MCF 10A (cell line): ENCODE results near the gene CSPG5. TPM values are rescaled to one million over a fixed set of nuclear protein-coding genes. Genes with fewer than 3 reads are reported as not detected.

Source experiments
- BruUV-seq: library from RNA; stranded (reverse); fragments of 400-500 nt; replicated peaks from 2 replicates; lab custom pipeline; 2021; lab: Mats Ljungman, UMichigan
- CTCF ChIA-PET: fragments of 300-600 bp; sonication (Branson Sonifier 250); formaldehyde crosslinking; extraction: SDS; loops from one replicate; lab custom pipeline; 2021; ENCODE audit warnings: antibody characterized with exemption, inconsistent platforms; lab: Yijun Ruan, JAX
- POLR2A ChIA-PET: fragments of 300-600, 350-650 bp; sonication (Branson Sonifier 250); formaldehyde crosslinking; extraction: SDS; loops from one replicate; lab custom pipeline; 2020; ENCODE audit warnings: antibody characterized with exemption, inconsistent platforms; lab: Yijun Ruan, JAX
- DNase-seq: peaks from one replicate; pipeline ENCODE4 v3.0.0-alpha.2; 2018; ENCODE audit not compliant: unreplicated experiment
- H3K27ac Mint-ChIP-seq: one replicate; pipeline ENCODE4 v1.8.0; 2022; ENCODE audit warnings: mild to moderate bottlenecking, low read depth, mixed read lengths; ENCODE audit not compliant: unreplicated experiment
- H3K27me3 Mint-ChIP-seq: one replicate; pipeline ENCODE4 v1.8.0; 2022; ENCODE audit warnings: mixed read lengths; ENCODE audit not compliant: insufficient read depth, unreplicated experiment
- H3K36me3 Mint-ChIP-seq: one replicate; pipeline ENCODE4 v1.8.0; 2022; ENCODE audit warnings: mild to moderate bottlenecking, moderate library complexity, mixed read lengths; ENCODE audit not compliant: insufficient read depth, unreplicated experiment
- H3K4me1 Mint-ChIP-seq: one replicate; pipeline ENCODE4 v1.8.0; 2022; ENCODE audit warnings: mixed read lengths; ENCODE audit not compliant: insufficient read depth, unreplicated experiment
- H3K4me3 Mint-ChIP-seq: one replicate; pipeline ENCODE4 v1.8.0; 2022; ENCODE audit warnings: mild to moderate bottlenecking, moderate library complexity, mixed read lengths; ENCODE audit not compliant: unreplicated experiment
- H3K9me3 Mint-ChIP-seq: one replicate; pipeline ENCODE4 v1.8.0; 2022; ENCODE audit warnings: mixed read lengths; ENCODE audit not compliant: unreplicated experiment
- CTCF ChIP-seq: fragments of 200-600 bp; IDR thresholded peaks from one replicate; pipeline ENCODE4 v1.8.0; 2022; ENCODE audit warnings: antibody characterized with exemption, mild to moderate bottlenecking; ENCODE audit not compliant: unreplicated experiment
- intact Hi-C: fragments of 100-400 bp; cut with micrococcal nuclease; formaldehyde crosslinking; loops from 2 replicates; pipeline ENCODE4 v1.14.1; 2022
- total RNA-seq: library from RNA; stranded (reverse); gene quantifications from 2 replicates; pipeline ENCODE4 v1.2.3, GENCODE V29; 2022

Gene CSPG5
- total RNA-seq, 1 experiment from 2014 or later: 0.44 TPM

- Mint-ChIP-seq H3K36me3 (peaks cover 56% of the 10 kb centered on the region), H3K27ac (no peak overlapping the region), H3K4me3 (no peak overlapping the region), H3K27me3 (no peaks in the 10 kb centered on the region), H3K9me3 (no peaks in the 10 kb centered on the region), H3K4me1 (no peaks in the 10 kb centered on the region)
- CTCF ChIA-PET: no interaction called here
- no TSS peak for BruUV-seq
- POLR2A ChIA-PET: interaction anchor here (0.8 kb wide), 1 partner anchor 33 kb away, joined by 3 read pairs; no protein-coding TSS in a partner anchor
- intact Hi-C loops: no loop called here
- DNase-seq: no peak
- TF ChIP-seq CTCF: no peak
Observed at GRCh38 chr3:47588587-47588986, 9.9 kb upstream of the CSPG5 start.

- no peak for DNase-seq
- intact Hi-C loops: no loop called here
- no peak for TF ChIP-seq CTCF
- Mint-ChIP-seq H3K27me3 (no peaks in the 10 kb centered on the region), H3K4me1 (no peaks in the 10 kb centered on the region), H3K9me3 (no peaks in the 10 kb centered on the region), H3K27ac (no peak overlapping the region), H3K4me3 (no peak overlapping the region), H3K36me3 (peaks cover 51% of the 10 kb centered on the region)
- BruUV-seq: no TSS peak
- ChIA-PET POLR2A (no interaction called here), CTCF (interaction anchor here (0.6 kb wide), 1 partner anchor 27 kb away, joined by 3 read pairs; no protein-coding TSS in a partner anchor)
Observed at GRCh38 chr3:47588053-47588452, 9.4 kb upstream of the CSPG5 start.

GRCh38 chr3:47586746-47587145 is 8.1 kb upstream of the CSPG5 start:
- H3K4me1 Mint-ChIP-seq: no peaks in the 10 kb centered on the region
- ChIA-PET CTCF (interaction anchor here (0.9 kb wide), 1 partner anchor 113 kb away, joined by 3 read pairs; no protein-coding TSS in a partner anchor), POLR2A (interaction anchor here (0.6 to 0.7 kb wide), 2 partner anchors 30 to 267 kb away, joined by 4 to 5 read pairs; no protein-coding TSS in a partner anchor)
- no peaks in the 10 kb centered on the region for H3K27me3 Mint-ChIP-seq
- H3K9me3 Mint-ChIP-seq: no peaks in the 10 kb centered on the region
- no peak for TF ChIP-seq CTCF
- intact Hi-C loops: no loop called here
- H3K27ac Mint-ChIP-seq: no peak overlapping the region
- peaks cover 42% of the 10 kb centered on the region for H3K36me3 Mint-ChIP-seq
- no peak for DNase-seq
- no TSS peak for BruUV-seq
- no peak overlapping the region for H3K4me3 Mint-ChIP-seq

GRCh38 chr3:47583320-47584075 is 4.8 kb upstream of the CSPG5 start:
- no TSS peak for BruUV-seq
- ChIA-PET CTCF (no interaction called here), POLR2A (interaction anchor here (0.6 to 0.7 kb wide), 2 partner anchors 9 to 60 kb away, joined by 3 to 4 read pairs; no protein-coding TSS in a partner anchor)
- Mint-ChIP-seq H3K27ac (no peak overlapping the region), H3K36me3 (peaks cover 27% of the 10 kb centered on the region), H3K27me3 (no peaks in the 10 kb centered on the region), H3K9me3 (no peaks in the 10 kb centered on the region), H3K4me3 (no peak overlapping the region), H3K4me1 (no peaks in the 10 kb centered on the region)
- TF ChIP-seq CTCF: no peak
- no peak for DNase-seq
- intact Hi-C loops: no loop called here
